ENCODE measurements around the gene CACNA2D3.

The CACNA2D3 gene

DNA sequence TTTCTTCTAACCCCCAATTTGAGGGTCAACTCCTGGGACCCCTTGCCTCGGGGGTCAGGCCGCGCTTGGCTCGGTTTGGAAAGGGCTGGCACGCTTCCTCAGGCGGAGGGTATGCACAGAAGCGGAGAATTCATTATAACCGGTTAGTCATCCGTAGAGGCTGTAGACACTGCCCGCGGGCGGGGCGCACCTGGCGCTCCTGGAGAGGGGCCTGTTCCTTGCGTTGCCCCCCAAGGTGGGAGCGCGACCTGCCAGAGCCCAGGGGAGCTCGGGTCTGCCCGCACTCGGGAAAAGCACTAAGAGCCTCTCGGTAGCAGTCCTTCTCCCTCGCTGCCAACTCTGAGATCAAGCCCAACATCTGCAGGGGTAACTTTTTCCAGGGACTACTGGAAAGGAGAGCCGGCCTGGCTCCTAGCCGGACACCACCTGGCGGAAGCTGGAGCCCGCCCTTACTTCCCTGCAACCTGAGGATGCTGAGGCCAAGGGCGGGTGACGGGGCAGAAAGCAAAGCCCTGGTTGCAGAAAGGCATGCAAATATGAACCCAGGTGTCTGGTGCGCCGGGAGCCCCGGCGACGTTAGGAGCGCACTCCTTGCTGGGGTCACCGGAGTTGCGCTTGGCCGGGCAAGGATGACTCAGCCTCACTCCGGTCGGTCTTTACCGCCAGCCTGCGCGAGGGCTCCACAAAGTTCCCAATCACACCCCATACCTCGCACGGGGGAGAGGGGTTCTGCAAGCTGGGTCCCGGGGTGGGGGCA lies 1.5 kb upstream of the CACNA2D3 start:
- DNase-seq (ENCODE audit: low read depth) = no peak
- H3K4me3 ChIP-seq (ENCODE audit: low read length) = no peak overlapping the region
- TF ChIP-seq, protein P1, sequence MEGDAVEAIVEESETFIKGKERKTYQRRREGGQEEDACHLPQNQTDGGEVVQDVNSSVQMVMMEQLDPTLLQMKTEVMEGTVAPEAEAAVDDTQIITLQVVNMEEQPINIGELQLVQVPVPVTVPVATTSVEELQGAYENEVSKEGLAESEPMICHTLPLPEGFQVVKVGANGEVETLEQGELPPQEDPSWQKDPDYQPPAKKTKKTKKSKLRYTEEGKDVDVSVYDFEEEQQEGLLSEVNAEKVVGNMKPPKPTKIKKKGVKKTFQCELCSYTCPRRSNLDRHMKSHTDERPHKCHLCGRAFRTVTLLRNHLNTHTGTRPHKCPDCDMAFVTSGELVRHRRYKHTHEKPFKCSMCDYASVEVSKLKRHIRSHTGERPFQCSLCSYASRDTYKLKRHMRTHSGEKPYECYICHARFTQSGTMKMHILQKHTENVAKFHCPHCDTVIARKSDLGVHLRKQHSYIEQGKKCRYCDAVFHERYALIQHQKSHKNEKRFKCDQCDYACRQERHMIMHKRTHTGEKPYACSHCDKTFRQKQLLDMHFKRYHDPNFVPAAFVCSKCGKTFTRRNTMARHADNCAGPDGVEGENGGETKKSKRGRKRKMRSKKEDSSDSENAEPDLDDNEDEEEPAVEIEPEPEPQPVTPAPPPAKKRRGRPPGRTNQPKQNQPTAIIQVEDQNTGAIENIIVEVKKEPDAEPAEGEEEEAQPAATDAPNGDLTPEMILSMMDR (IDR thresholded peaks at IDR 0.05; ENCODE audit: insufficient read depth, low read depth, low read length, missing control alignments) = no peak

- no peak overlapping the region for H3K4me3 ChIP-seq (ENCODE audit: low read length)
- DNase-seq (ENCODE audit: low read depth) = no peak
- TF ChIP-seq, protein P1 (IDR thresholded peaks at IDR 0.05; ENCODE audit: insufficient read depth, low read depth, low read length, missing control alignments) = no peak
These were observed 683 bp upstream of the CACNA2D3 start for GRCh38 chr3:54121414-54122323.

- DNase-seq (ENCODE audit: low read depth) = no peak
- H3K4me3 ChIP-seq (ENCODE audit: low read length) = no peak overlapping the region
These were observed 837 bp downstream of the CACNA2D3 start for GRCh38 chr3:54123003-54123775.

DNA sequence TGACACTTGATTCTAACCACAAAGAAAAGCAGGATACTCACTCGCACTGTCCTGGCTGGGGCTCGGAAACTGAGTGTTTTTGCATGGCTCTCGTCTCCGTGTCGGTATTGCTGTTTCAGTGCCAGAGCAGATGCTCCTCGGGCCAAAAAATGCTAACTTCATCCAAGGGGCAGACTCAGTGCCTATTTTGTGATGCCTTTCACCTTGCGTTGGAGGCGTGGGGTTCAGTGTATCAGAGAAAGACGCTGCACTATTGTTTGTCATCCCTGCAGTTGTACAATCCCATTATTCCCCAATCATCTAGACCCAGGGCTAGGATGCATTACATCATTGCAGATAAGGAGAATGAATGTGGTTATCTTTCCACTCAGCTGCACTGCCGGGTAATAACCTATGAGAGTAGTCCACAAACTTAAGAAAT lies 1.4 kb downstream of the CACNA2D3 start:
- H3K4me3 ChIP-seq (ENCODE audit: low read length) = no peak overlapping the region
- TF ChIP-seq, protein P1 (IDR thresholded peaks at IDR 0.05; ENCODE audit: insufficient read depth, low read depth, low read length, missing control alignments) = no peak
- no peak for DNase-seq (ENCODE audit: low read depth)

More at GRCh38 chr3:54123003-54123775, 837 bp downstream of the CACNA2D3 start:
- TF ChIP-seq, protein P1 (IDR thresholded peaks at IDR 0.05; ENCODE audit: insufficient read depth, low read depth, low read length, missing control alignments) = no peak

DNA sequence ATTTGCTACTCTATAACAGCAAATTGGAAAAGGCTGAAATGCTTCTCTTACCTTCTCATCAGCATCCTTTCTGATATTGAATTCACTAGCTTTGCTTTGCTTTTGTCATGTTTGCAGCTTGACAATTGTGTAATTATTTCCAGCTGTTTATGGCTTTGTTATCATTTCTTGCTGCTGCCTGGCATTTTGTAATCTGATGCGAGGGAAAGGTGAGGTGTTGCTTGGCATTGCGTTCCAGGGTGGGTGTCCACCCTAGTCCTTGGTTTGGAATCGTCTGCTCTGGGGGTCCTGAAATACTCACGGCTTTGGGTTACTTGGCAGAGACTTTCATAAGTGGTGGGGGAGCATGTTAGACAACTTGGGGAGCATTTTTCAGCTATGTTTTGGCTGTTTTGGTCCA lies 2.9 kb downstream of the CACNA2D3 start:
- no peak overlapping the region for H3K4me3 ChIP-seq (ENCODE audit: low read length)
- TF ChIP-seq, protein P1 (IDR thresholded peaks at IDR 0.05; ENCODE audit: insufficient read depth, low read depth, low read length, missing control alignments) = no peak
- DNase-seq (ENCODE audit: low read depth) = no peak

GRCh38 chr3:54126551-54126950 lies 4.2 kb downstream of the CACNA2D3 start:
- TF ChIP-seq, protein P1 (IDR thresholded peaks at IDR 0.05; ENCODE audit: insufficient read depth, low read depth, low read length, missing control alignments) = no peak
- no peak overlapping the region for H3K4me3 ChIP-seq (ENCODE audit: low read length)
- no peak for DNase-seq (ENCODE audit: low read depth)

Data from epithelial cell of esophagus (primary cell).